H9 (cell line): ENCODE measurements around the gene GNPDA2. TPM values are rescaled to one million over a fixed set of nuclear protein-coding genes. Genes with fewer than 3 reads are reported as not detected.

Source experiments
- DNase-seq: peaks from one replicate; pipeline ENCODE4 v3.0.0-alpha.2; 2017
- H2AFZ ChIP-seq: one replicate; pipeline ENCODE4 v1.6.1; 2013; ENCODE audit warnings: mild to moderate bottlenecking, low read length, control low read depth, moderate library complexity
- H2AK5ac ChIP-seq: 2 replicates; pipeline ENCODE4 v1.6.1; 2013; ENCODE audit warnings: low read length, control low read depth, mixed read lengths; ENCODE audit not compliant: insufficient read length
- H2BK120ac ChIP-seq: one replicate; pipeline ENCODE4 v1.6.1; 2013; ENCODE audit warnings: low read depth, mild to moderate bottlenecking, low read length, control low read depth, inconsistent platforms; ENCODE audit not compliant: poor library complexity, severe bottlenecking
- H2BK12ac ChIP-seq: 2 replicates; pipeline ENCODE4 v1.6.1; 2013; ENCODE audit warnings: low read length, control low read depth, mixed read lengths, low read depth; ENCODE audit not compliant: insufficient read length
- H2BK15ac ChIP-seq: 2 replicates; pipeline ENCODE4 v1.6.1; 2013; ENCODE audit warnings: low read depth, low read length, control low read depth
- H2BK20ac ChIP-seq: one replicate; pipeline ENCODE4 v1.6.1; 2013; ENCODE audit warnings: low read depth, mild to moderate bottlenecking, low read length, control low read depth, inconsistent platforms; ENCODE audit not compliant: poor library complexity, severe bottlenecking
- H2BK5ac ChIP-seq: 2 replicates; pipeline ENCODE4 v1.6.1; 2013; ENCODE audit warnings: low read length, control low read depth, mixed read lengths; ENCODE audit not compliant: insufficient read length
- H3K14ac ChIP-seq: 2 replicates; pipeline ENCODE4 v1.6.1; 2013; ENCODE audit warnings: low read length, control low read depth; ENCODE audit not compliant: insufficient read depth
- H3K18ac ChIP-seq: 2 replicates; pipeline ENCODE4 v1.6.1; 2013; ENCODE audit warnings: low read depth, mild to moderate bottlenecking, mixed read lengths, low read length, control low read depth; ENCODE audit not compliant: insufficient read length
- H3K23ac ChIP-seq: 2 replicates; pipeline ENCODE4 v1.6.1; 2013; ENCODE audit warnings: low read length, control low read depth, mixed read lengths, low read depth; ENCODE audit not compliant: insufficient read length
- H3K23me2 ChIP-seq: 2 replicates; pipeline ENCODE4 v1.6.1; 2013; ENCODE audit warnings: low read depth, mild to moderate bottlenecking, mixed read lengths, low read length, control low read depth; ENCODE audit not compliant: insufficient read length, poor library complexity, severe bottlenecking
- H3K27ac ChIP-seq: 2 replicates; pipeline ENCODE4 v1.5.1; 2013; ENCODE audit warnings: low read length, control low read depth, mixed read lengths, low read depth; ENCODE audit not compliant: insufficient read length
- H3K27me3 ChIP-seq: 2 replicates; pipeline ENCODE4 v1.6.1; 2013; ENCODE audit warnings: low read length, control low read depth, inconsistent platforms; ENCODE audit not compliant: insufficient read depth
- H3K4ac ChIP-seq: 2 replicates; pipeline ENCODE4 v1.6.1; 2013; ENCODE audit warnings: low read depth, mild to moderate bottlenecking, control low read depth, inconsistent platforms, low read length, moderate library complexity
- H3K4me1 ChIP-seq: 2 replicates; pipeline ENCODE4 v1.6.1; 2013; ENCODE audit warnings: low read length, control low read depth, inconsistent platforms; ENCODE audit not compliant: insufficient read depth
- H3K4me2 ChIP-seq: 2 replicates; pipeline ENCODE4 v1.6.1; 2013; ENCODE audit warnings: low read length, control low read depth, mixed read lengths; ENCODE audit not compliant: insufficient read length, insufficient read depth
- H3K56ac ChIP-seq: 2 replicates; pipeline ENCODE4 v1.6.1; 2013; ENCODE audit warnings: low read depth, mild to moderate bottlenecking, mixed read lengths, low read length, control low read depth; ENCODE audit not compliant: insufficient read length
- H3K79me1 ChIP-seq: 2 replicates; pipeline ENCODE4 v1.6.1; 2013; ENCODE audit warnings: low read depth, mild to moderate bottlenecking, moderate library complexity, low read length, control low read depth, inconsistent platforms; ENCODE audit not compliant: insufficient read depth, poor library complexity, severe bottlenecking
- H3K79me2 ChIP-seq: 2 replicates; pipeline ENCODE4 v1.6.1; 2013; ENCODE audit warnings: low read length, control low read depth, inconsistent platforms; ENCODE audit not compliant: insufficient read depth
- H3K9ac ChIP-seq: 2 replicates; pipeline ENCODE4 v1.6.1; 2013; ENCODE audit warnings: low read length, control low read depth, mixed read lengths; ENCODE audit not compliant: insufficient read length; ENCODE audit errors: extremely low read depth
- H3K9me3 ChIP-seq: one replicate; pipeline ENCODE4 v1.6.1; 2013; ENCODE audit warnings: low read depth, low read length, inconsistent platforms; ENCODE audit not compliant: control insufficient read depth
- H3T11ph ChIP-seq: one replicate; pipeline ENCODE4 v1.6.1; 2013; ENCODE audit warnings: mild to moderate bottlenecking, low read length, control low read depth, inconsistent platforms
- H4K20me1 ChIP-seq: one replicate; pipeline ENCODE4 v1.6.1; 2013; ENCODE audit not compliant: control insufficient read depth, insufficient read length, insufficient read depth
- H4K5ac ChIP-seq: 2 replicates; pipeline ENCODE4 v1.6.1; 2013; ENCODE audit warnings: low read depth, mild to moderate bottlenecking, mixed read lengths, low read length, control low read depth; ENCODE audit not compliant: insufficient read length
- H4K8ac ChIP-seq: replicated peaks from 2 replicates; pipeline ENCODE4 v1.6.1; 2013; ENCODE audit warnings: low read length, control low read depth, mixed read lengths, low read depth; ENCODE audit not compliant: insufficient read length
- H4K91ac ChIP-seq: 2 replicates; pipeline ENCODE4 v1.6.1; 2013; ENCODE audit warnings: low read depth, mild to moderate bottlenecking, moderate library complexity, mixed read lengths, low read length, control low read depth; ENCODE audit not compliant: insufficient read length
- H3K27ac Mint-ChIP-seq, 3 experiments: 2 replicates in 2 of 3; 3 replicates in 1 of 3; pipeline ENCODE4 v1.8.0; 2020 to 2021; ENCODE audit warnings: mixed read lengths in 3 of 3, mild to moderate bottlenecking in 1 of 3, moderate library complexity in 1 of 3
- H3K27me3 Mint-ChIP-seq: 2 replicates; pipeline ENCODE4 v1.8.0; 2021; ENCODE audit warnings: low read depth, mild to moderate bottlenecking, moderate library complexity, mixed read lengths
- H3K36me3 Mint-ChIP-seq, 3 experiments: 2 replicates in 2 of 3; 3 replicates in 1 of 3; pipeline ENCODE4 v1.8.0; 2020 to 2021; ENCODE audit warnings: low read depth in 3 of 3, mixed read lengths in 3 of 3; ENCODE audit not compliant: insufficient read depth in 1 of 3
- H3K4me1 Mint-ChIP-seq, 2 experiments: 2 replicates each; pipeline ENCODE4 v1.8.0; 2020; ENCODE audit warnings: mixed read lengths in 2 of 2
- H3K4me3 Mint-ChIP-seq, 2 experiments: 2 replicates in 1 of 2; 3 replicates in 1 of 2; pipeline ENCODE4 v1.8.0; 2020 to 2021; ENCODE audit warnings: mild to moderate bottlenecking in 2 of 2, mixed read lengths in 2 of 2, moderate library complexity in 1 of 2
- H3K9me3 Mint-ChIP-seq, 2 experiments: 2 replicates in 1 of 2; 3 replicates in 1 of 2; pipeline ENCODE4 v1.8.0; 2020; ENCODE audit warnings: mild to moderate bottlenecking in 2 of 2, mixed read lengths in 2 of 2, moderate library complexity in 1 of 2
- CTCF ChIP-seq: fragments of 200-600 bp; sonication (generic); conservative IDR thresholded peaks from 3 replicates; pipeline ENCODE4 v1.8.0; 2021; ENCODE audit warnings: antibody characterized with exemption, mild to moderate bottlenecking
- WGBS: extraction: QIAGEN DNeasy Blood & Tissue Kit; methylation state at CpG from one replicate; pipeline ENCODE4 v1.1.7; 2013; ENCODE audit warnings: missing lambda C conversion rate, low lambda C conversion rate, mixed read lengths; ENCODE audit not compliant: insufficient read length; ENCODE audit errors: extremely low coverage; 5-methylcytosine and 5-hydroxymethylcytosine counted together
- long read RNA-seq: library from polyadenylated mRNA; unstranded; transcript quantifications from one replicate; pipeline ENCODE4 v2.0.0, GENCODE V29; 2020
- total RNA-seq: library from RNA; stranded (reverse); gene quantifications from 2 replicates; pipeline ENCODE4 v1.2.1, GENCODE V29; 2021

The GNPDA2 gene
- total RNA-seq = 4.8 and 5.4 TPM in 2 replicates
- long read RNA-seq, full-length matches to known transcripts = 15 of 23 reads
- long read RNA-seq, partial matches to known transcripts = 1 of 23 reads
- long read RNA-seq, other reads (novel, unspliced or antisense) = 7 of 23 reads

DNA sequence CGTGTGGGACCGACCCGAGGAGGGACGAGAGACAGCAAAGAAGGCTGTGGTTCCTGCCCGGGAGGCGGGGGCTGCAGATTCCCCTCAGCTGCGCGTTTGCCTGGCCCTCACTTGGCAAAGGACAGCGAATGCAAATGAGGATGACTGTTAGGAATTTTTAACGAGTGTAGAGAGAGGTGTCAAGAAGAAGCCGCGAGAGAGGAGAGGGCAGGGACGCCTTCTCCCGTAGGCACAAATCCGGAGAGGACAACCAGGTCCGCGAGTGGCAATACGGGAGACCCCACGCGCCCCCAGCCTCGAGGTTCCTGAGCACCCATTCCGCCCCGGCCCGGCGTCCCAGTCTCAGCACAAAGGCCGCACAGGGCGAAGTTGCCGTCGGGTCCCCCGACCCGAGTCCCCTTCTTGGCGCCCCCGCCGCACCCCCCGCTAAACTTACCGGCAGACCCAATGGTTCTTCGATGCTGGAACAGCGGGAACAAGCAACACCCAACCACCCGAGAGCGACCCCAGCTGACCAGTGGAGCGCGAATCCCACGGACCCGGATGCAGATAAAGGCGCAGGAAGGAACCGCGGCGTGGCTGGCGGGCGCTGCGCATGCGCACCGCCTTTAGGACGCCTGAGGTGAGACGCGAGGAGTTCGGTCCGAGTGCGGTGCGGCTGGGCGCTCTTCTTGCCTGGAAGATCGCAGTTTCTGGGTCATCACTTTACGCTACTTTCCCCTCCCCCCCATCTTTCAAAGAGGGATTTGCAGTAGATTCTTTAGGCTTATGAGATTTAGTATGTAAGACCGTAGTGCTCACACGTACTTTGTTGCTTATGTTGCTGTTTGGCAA, at the start of gene GNPDA2:
Gene GNPDA2 (minus strand): TSS at position 519 of the 834 bp plus-strand sequence. CDS start 4,349 bp downstream, outside the sequence.
- peak within 1 kb of the TSS; percentile 46 for H3K9ac ChIP-seq
- no peaks in the 10 kb centered on the region; the same call in 1 of the 2 replicates for H3K79me2 ChIP-seq
- H4K8ac ChIP-seq = no peak within 1 kb of the TSS
- no peak within 1 kb of the TSS for H2BK5ac ChIP-seq
- TF ChIP-seq CTCF = no peak
- H3K4me1 ChIP-seq = no peaks in the 10 kb centered on the region
- peak; percentile 90 for DNase-seq
- no peak within 1 kb of the TSS for H3K27ac ChIP-seq
- H3K23ac ChIP-seq = no peak within 1 kb of the TSS
- peak within 1 kb of the TSS; percentile 78 for H3K4me2 ChIP-seq
- peaks cover 3% of the 10 kb centered on the region; the same call in 1 of the 2 replicates for H3K27me3 ChIP-seq
- H4K20me1 ChIP-seq = no peaks in the 10 kb centered on the region
- no peak within 1 kb of the TSS for H2BK15ac ChIP-seq
- H3K23me2 ChIP-seq = peaks cover 8% of the 10 kb centered on the region
- peak within 1 kb of the TSS; percentile 85 for H3K14ac ChIP-seq
- H3K18ac ChIP-seq = no peak within 1 kb of the TSS
- H3K56ac ChIP-seq = no peak within 1 kb of the TSS
- Mint-ChIP-seq H3K27me3 (peaks cover 22% of the 10 kb centered on the region), H3K4me3 (peak within 1 kb of the TSS; percentile 87 to 91), H3K27ac (peak within 1 kb of the TSS in 2 of 3 experiments; percentile 68 to 90; a peak in 4 of 7 replicates), H3K4me1 (peaks cover 19 to 20% of the 10 kb centered on the region in 2 experiments), H3K9me3 (no peaks in the 10 kb centered on the region), H3K36me3 (no peaks in the 10 kb centered on the region; a peak in 1 of 7 replicates)
- no peak within 1 kb of the TSS for H3T11ph ChIP-seq
- H3K9me3 ChIP-seq = no peaks in the 10 kb centered on the region
- H2AK5ac ChIP-seq = no peak within 1 kb of the TSS
- H2BK20ac ChIP-seq = no peak within 1 kb of the TSS
- no peaks in the 10 kb centered on the region for H3K79me1 ChIP-seq
- H2BK120ac ChIP-seq = no peak within 1 kb of the TSS
- H2AFZ ChIP-seq = peak within 1 kb of the TSS; percentile 34
- no peak within 1 kb of the TSS for H4K5ac ChIP-seq
- WGBS = no CpG with 5 or more reads among the region's 65 CpGs
- H3K4ac ChIP-seq = no peak within 1 kb of the TSS
- H4K91ac ChIP-seq = no peak within 1 kb of the TSS
- no peak within 1 kb of the TSS for H2BK12ac ChIP-seq
